ENCODE data around the gene LMAN2.
A peak's percentile ranks its signal among the peaks of the same experiment; 100 is the strongest.

The LMAN2 gene

GRCh38 chr5:177303925-177304391 is 47.5 kb downstream of the LMAN2 start:
- DNase-seq = no peak

- DNase-seq = peak; percentile 87
Observed at GRCh38 chr5:177303121-177303924, 48.1 kb downstream of the LMAN2 start, which contains the start of the genes PRELID1 and RAB24. TSS of gene PRELID1 (plus strand) at chr5:177303799. CDS start at chr5:177303986, 187 bp downstream. TSS of gene RAB24 (minus strand) at chr5:177303719. CDS start at chr5:177303288, 431 bp downstream.

GRCh38 chr5:177302354-177303110 is 48.9 kb downstream of the LMAN2 start:
- DNase-seq = no peak

- peak; percentile 9 for DNase-seq
Observed at GRCh38 chr5:177301503-177302165, 49.8 kb downstream of the LMAN2 start.

GRCh38 chr5:177300951-177301350 is 50.5 kb downstream of the LMAN2 start:
- DNase-seq = no peak

GRCh38 chr5:177300236-177300880 is 51.1 kb downstream of the LMAN2 start:
- peak; percentile 40 for DNase-seq

- DNase-seq = no peak
Observed at GRCh38 chr5:177299697-177300096, 51.8 kb downstream of the LMAN2 start.

GRCh38 chr5:177297922-177298321 is 53.5 kb downstream of the LMAN2 start:
- DNase-seq = no peak

- DNase-seq = no peak
Observed at GRCh38 chr5:177296581-177296980, 54.9 kb downstream of the LMAN2 start.

GRCh38 chr5:177295924-177296323 is 55.5 kb downstream of the LMAN2 start:
- no peak for DNase-seq

GRCh38 chr5:177294632-177295031 is 56.8 kb downstream of the LMAN2 start:
- no peak for DNase-seq

- DNase-seq = no peak
Observed at GRCh38 chr5:177293819-177294581, 57.5 kb downstream of the LMAN2 start.

GRCh38 chr5:177291735-177292134 is 59.7 kb downstream of the LMAN2 start:
- no peak for DNase-seq

- DNase-seq = no peak
Observed at GRCh38 chr5:177290816-177291596, 60.5 kb downstream of the LMAN2 start.

- no peak for DNase-seq
Observed at GRCh38 chr5:177288191-177288590, 63.3 kb downstream of the LMAN2 start.

All from stimulated activated naive CD4-positive, alpha-beta T cell treated with Interleukin-2 at 50 U/mL for 16 hours (primary cell).